GM18498 (cell line): ENCODE data around the gene ID4.

Experiments used
- ATAC-seq: cut with Tn5 transposase; IDR thresholded peaks from one replicate; pipeline ENCODE4 v1.9.1; 2021; ENCODE audit warnings: mild to moderate bottlenecking, moderate library complexity; ENCODE audit not compliant: unreplicated experiment

Gene ID4

GRCh38 chr6:19836799-19837510 is at the start of gene ID4:
TSS of gene ID4 (plus strand) at chr6:19837370. CDS start at chr6:19837755, 385 bp downstream.
- no peak for ATAC-seq

DNA sequence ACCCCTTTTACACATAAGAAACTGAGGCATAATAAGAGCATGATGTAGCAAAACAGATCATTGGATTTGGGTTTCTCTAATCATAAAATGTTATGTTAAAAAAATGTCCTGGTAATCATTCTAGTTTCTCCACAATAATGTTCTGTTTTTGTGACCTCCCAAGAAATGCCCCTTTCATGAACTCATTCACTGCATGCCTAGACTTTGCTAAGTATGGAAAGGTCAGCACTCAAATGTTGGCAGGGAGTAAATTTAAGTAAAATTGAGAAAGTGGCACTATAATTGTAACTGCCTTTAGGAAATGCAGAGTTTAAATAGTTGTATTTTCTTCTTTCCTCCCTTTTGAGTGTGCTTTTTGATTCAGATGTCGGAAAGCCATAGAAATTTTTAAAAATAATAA is 48.5 kb upstream of the ID4 start:
- ATAC-seq: no peak

DNA sequence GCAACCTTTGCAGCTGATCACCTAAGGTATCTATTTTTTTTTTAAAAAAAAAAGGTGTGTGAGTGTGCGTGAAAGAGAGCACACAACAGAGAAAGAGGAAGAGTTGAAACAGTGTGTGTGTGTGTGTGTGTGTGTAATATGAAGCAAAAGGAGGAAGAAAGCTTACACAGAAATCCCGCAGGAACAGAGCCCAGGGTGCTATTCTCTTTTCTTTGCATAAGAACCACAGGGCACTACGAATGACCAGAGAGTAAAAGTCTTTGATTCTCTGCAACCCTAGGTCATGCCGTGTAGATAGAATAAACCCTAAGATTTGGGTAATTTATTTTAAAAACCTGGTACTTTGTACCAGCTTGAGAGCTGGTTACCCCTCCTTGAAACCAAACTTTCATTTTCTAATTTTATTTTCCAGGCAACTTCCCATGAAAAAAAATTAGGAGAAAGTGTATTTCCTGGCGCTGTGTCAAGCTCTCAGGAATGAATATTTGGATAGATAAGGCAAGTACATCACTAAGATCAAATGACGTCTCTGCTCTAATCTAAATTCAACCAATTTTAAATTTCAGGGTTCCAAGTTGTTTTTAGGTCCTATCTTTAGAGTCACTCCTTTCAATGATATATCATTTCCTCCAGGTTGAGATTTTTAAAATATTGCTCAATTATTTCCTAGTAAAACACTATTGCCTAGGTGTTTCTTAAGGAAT is 47.9 kb upstream of the ID4 start:
- no peak for ATAC-seq

DNA sequence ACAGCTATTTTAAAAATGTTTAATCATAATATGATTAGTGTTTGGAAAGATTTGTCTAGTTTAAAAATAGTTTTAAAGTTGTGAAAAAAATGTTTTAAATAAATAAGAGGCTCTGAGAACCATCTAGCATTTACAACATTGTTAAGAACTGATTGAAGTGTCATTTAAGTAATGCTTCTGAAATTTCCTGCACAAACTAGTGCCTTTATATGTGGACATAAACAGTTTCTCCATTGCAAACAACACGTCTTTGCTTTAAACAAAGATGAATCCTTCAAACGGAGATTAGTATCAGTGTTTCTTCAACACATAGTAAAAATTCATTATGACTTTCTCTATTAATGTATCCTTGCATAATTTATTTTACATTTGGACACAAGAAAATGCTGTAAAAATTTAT is 45.9 kb upstream of the ID4 start:
- ATAC-seq: no peak

- no peak for ATAC-seq
Observed at GRCh38 chr6:19795211-19795610, 42.0 kb upstream of the ID4 start.

DNA sequence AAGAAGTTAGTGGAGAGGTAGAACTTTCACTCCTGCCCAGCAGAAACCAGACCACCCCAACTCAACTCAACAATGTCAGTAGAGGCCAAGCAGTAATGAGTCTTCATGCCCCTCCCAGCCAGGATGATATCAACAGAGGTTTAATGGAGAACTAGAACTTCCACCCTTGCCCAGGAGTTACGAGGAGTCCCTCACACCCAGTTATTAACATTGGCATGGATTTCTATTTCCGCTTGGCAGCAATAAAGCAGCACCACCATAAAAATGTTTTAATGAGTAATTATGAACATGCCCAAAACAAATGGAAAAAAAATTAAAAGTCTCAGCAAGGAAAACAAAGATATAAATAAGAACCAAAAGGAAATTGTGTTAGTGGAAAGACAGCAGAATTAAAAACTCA is 40.7 kb upstream of the ID4 start:
- ATAC-seq: no peak

- no peak for ATAC-seq
Observed at GRCh38 chr6:19798362-19798761, 38.8 kb upstream of the ID4 start.

DNA sequence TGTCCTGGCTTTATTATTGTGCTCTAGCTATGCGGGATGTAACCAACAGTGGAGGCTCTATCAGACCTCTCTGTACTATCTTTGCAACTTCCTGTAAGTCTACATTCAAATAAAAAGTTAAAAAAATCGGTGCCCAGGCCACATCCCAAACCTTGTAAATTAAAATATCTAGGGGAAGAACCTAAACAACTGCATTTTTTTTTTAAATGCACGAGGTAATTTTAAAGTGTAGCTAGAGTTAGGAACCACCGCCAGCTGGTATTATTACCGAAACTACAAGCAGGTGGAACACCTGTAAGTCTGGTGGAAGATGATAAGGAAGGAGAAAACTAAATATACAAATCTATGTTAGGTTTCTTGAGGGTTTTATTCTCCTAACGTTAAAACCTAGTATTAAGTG is 34.5 kb upstream of the ID4 start:
- no peak for ATAC-seq

DNA sequence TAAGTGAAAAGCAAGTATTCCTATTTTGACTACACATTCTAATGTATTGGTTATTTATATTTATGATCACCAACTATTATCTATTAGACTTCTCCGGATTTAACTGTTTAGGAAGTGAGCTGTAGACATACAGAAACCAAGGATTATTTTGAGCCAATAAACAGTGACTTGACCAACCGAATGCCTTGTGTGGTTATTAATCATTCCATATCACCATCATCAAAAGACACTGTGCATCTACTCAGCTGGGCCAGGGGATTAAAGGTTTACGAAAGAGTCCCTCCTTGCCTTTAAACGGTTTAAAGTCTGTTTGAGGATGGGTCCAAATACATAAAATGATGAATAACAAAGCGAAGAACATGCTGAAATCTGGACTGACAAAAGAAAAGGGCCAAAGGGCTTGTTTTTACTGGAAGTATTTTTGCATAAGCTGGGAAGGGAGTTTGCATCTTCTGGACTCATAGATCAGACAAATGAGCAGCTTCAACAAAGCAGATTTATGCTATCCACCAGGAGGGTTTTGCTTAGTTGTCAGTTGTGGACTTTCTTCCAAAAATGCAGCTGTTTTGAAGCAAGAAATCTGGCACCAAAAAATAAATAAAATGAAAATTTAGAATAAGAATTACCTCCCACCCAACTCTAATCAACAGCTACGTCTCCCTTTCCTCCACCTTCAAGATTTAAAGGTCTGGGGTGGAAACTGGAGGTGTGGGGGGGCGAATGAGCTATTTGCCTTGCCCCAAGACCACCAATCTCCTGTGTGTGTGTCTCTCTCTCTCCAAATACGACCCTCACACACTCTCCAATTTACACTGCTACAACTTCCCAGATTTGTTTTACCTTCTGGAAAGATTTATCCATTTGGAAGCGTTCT is 33.6 kb upstream of the ID4 start:
- no peak for ATAC-seq

- ATAC-seq: peak; percentile 99
Observed at GRCh38 chr6:19804205-19805128, 32.7 kb upstream of the ID4 start.

GRCh38 chr6:19805129-19805481 is 32.1 kb upstream of the ID4 start:
- ATAC-seq: peak; percentile 1

- no peak for ATAC-seq
Observed at GRCh38 chr6:19806971-19807396, 30.2 kb upstream of the ID4 start.

- no peak for ATAC-seq
Observed at GRCh38 chr6:19811397-19812079, 25.6 kb upstream of the ID4 start.

GRCh38 chr6:19812512-19813119 is 24.6 kb upstream of the ID4 start:
- ATAC-seq: no peak

GRCh38 chr6:19818805-19819204 is 18.4 kb upstream of the ID4 start:
- no peak for ATAC-seq

DNA sequence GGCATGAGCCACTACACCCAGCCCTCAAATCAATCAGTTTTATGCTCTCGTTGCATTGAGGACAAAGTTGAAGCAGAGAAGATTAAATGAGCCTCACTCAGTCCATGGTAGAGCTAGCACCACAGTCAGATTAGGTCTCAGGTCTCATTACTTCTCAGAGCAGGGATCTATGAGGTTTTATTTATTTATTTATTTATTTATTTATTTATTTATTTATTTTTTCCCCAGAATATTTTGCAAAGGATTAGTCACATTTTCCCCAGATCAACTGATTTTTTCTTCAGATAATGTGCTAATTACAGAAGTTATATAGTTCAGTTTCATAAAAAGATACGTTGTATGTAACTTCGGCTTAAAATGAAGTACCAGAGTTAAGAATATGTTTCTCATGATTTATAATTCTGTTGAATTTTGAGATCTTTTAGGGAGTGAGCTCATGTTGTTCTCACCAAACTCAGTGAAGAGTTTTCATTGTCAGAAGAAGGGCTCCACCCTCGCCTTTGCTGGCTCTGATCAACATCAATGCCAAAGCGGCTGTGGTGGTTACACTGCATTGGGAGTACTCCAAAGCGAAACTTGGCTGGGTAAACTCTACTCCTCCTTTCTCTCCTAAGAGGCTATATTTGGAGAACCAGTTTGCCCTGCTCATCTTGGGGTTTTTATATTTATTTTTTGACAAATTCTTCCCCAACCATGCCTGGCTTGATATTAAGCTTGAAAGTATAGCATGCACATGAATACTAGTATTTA is 12.9 kb upstream of the ID4 start:
- no peak for ATAC-seq

DNA sequence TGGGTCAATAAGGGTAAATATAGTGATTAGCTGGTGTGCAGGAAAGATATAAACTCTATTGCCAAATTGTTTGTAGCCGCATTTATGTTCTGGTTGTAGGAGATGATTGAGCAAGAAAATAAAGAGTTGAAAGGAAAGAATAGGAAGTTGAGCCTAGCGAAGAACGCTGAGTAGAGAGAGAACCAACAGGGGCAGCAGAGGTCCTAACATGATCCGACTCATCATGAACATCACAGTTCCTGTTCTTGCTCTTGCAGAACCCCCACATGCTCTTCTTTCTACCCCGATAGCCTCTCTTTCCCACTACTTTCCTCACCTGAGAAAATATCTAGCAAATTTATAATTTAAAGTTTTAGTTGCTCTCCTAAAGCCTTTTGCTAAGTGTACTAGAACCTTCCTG is 9.9 kb upstream of the ID4 start:
- ATAC-seq: no peak

DNA sequence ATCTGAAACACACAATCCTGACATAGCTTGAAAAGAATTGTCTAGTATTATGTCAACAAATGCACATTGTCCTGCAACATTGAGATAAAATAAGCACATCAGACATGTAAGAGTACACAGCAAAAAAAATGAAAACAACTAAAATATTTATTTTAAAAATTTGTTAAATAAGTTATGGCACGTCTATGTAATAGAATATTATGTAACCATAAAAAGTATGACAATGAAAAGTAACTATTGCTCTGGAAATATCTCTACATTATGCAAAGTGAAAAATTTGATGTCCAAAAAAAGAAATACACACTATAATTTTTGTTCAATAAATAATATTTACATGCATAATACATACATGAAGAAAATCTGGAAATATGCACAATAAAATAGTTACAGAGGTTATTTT is 9.3 kb upstream of the ID4 start:
- no peak for ATAC-seq

- ATAC-seq: no peak
Observed at GRCh38 chr6:19830171-19830570, 7.0 kb upstream of the ID4 start.
